A549 (cell line): ENCODE results near the gene VSIR. TPM values are rescaled to one million over a fixed set of nuclear protein-coding genes. Genes with fewer than 3 reads are reported as not detected.

Experiments
- ATAC-seq, 2 experiments: fragments of 200-7000 bp in 1 of 2; fragments of >200 bp in 1 of 2; cut with Nextera tagmentation in 1 of 2; cut with Tn5 transposase in 1 of 2; 3 replicates each; pipeline versions ENCODE4 v1.8.0 to v1.9.1; 2018 to 2020; ENCODE audit warnings: mild to moderate bottlenecking in 1 of 2, moderate library complexity in 1 of 2
- CTCF ChIA-PET: fragments of 300-600 bp; sonication (Branson Sonifier 250); formaldehyde crosslinking; extraction: SDS; loops from one replicate; lab custom pipeline; 2021; ENCODE audit warnings: antibody characterized with exemption, inconsistent platforms; lab: Yijun Ruan, JAX
- POLR2A ChIA-PET: fragments of 350-600 bp; formaldehyde crosslinking; extraction: SDS; loops from one replicate; lab custom pipeline; 2021; ENCODE audit warnings: antibody characterized with exemption, inconsistent platforms; lab: Yijun Ruan, JAX
- DNase-seq, 2 experiments: peaks; one replicate each; pipeline versions ENCODE4 v3.0.0 to v3.0.0-alpha.2; 2011 to 2016; ENCODE audit warnings: low read depth in 1 of 2, low spot score in 1 of 2
- FAIRE-seq: peaks from 2 replicates; lab custom pipeline; 2011; peaks lifted over from hg19 to GRCh38; lab: Jason Lieb, UNC
- H3K27ac ChIP-seq, 2 experiments: fragments of >200 bp; sonication (Bioruptor Twin); formaldehyde crosslinking; 3 replicates each; pipeline ENCODE4 v1.5.1; 2016 to 2017
- H3K4me1 ChIP-seq: fragments of >200 bp; sonication (Bioruptor Twin); formaldehyde crosslinking; 3 replicates; pipeline ENCODE4 v1.6.1; 2016
- H3K4me2 ChIP-seq: fragments of >200 bp; sonication (Bioruptor Twin); formaldehyde crosslinking; 3 replicates; pipeline ENCODE4 v1.6.1; 2016
- H3K4me3 ChIP-seq: fragments of >200 bp; sonication (Bioruptor Twin); formaldehyde crosslinking; 3 replicates; pipeline ENCODE4 v1.5.1; 2016
- H3K9me3 ChIP-seq: fragments of >200 bp; sonication (Bioruptor Twin); formaldehyde crosslinking; 3 replicates; pipeline ENCODE4 v1.6.1; 2016
- BHLHE40 ChIP-seq: IDR thresholded peaks from 2 replicates; pipeline ENCODE4 v1.6.1; 2012; ENCODE audit warnings: low read depth, low read length, inconsistent platforms
- CHD2 ChIP-seq: fragments of 150-350 bp; IDR thresholded peaks from 2 replicates; pipeline ENCODE4 v1.6.1; 2014; ENCODE audit warnings: low read length; ENCODE audit not compliant: partially characterized antibody
- EHF ChIP-seq: fragments of 250-450 bp; sonication (Bioruptor Pico); IDR thresholded peaks from 2 replicates; pipeline ENCODE4 v1.5.0; 2020; ENCODE audit warnings: mild to moderate bottlenecking
- EP300 ChIP-seq, 2 experiments: fragments of >200 bp; sonication (Bioruptor Twin); formaldehyde crosslinking; IDR thresholded peaks; 2 replicates in 1 of 2; 3 replicates in 1 of 2; pipeline ENCODE4 v1.6.1; 2016 to 2017
- FOSB ChIP-seq: fragments of 250-450 bp; sonication (Bioruptor Pico); IDR thresholded peaks from 2 replicates; pipeline ENCODE4 v1.5.0; 2020; ENCODE audit warnings: mild to moderate bottlenecking, moderate library complexity
- FOSL2 ChIP-seq, 2 experiments: fragments of 450-650 bp in 1 of 2; fragments of >200 bp in 1 of 2; sonication (Bioruptor Twin) in 1 of 2; formaldehyde crosslinking; IDR thresholded peaks; 2 replicates each; pipeline versions ENCODE4 v1.5.0 to v1.6.1; 2016 to 2020; ENCODE audit warnings: mild to moderate bottlenecking in 1 of 2, moderate library complexity in 1 of 2
- FOXS1 ChIP-seq: fragments of 250-450 bp; sonication (Bioruptor Pico); IDR thresholded peaks from 2 replicates; pipeline ENCODE4 v1.5.0; 2020; ENCODE audit warnings: mild to moderate bottlenecking, moderate library complexity
- HDAC2 ChIP-seq: fragments of 200-600 bp; sonication (generic); IDR thresholded peaks from 2 replicates; pipeline ENCODE4 v1.6.1; 2016
- HOXB5 ChIP-seq: fragments of 250-450 bp; sonication (Bioruptor Pico); IDR thresholded peaks from 2 replicates; pipeline ENCODE4 v1.5.0; 2020; ENCODE audit warnings: mild to moderate bottlenecking, moderate library complexity
- JUNB ChIP-seq: fragments of >200 bp; sonication (Bioruptor Twin); formaldehyde crosslinking; IDR thresholded peaks from 2 replicates; pipeline ENCODE4 v1.6.1; 2016
- KDM5A ChIP-seq: fragments of 200-600 bp; sonication (generic); IDR thresholded peaks from 2 replicates; pipeline ENCODE4 v1.6.1; 2016; ENCODE audit warnings: antibody characterized with exemption, mild to moderate bottlenecking
- MAFK ChIP-seq: fragments of 450-650 bp; IDR thresholded peaks from 2 replicates; pipeline ENCODE4 v1.6.1; 2014; ENCODE audit not compliant: partially characterized antibody
- NPAS2 ChIP-seq: fragments of 250-450 bp; sonication (Bioruptor Pico); IDR thresholded peaks from 2 replicates; pipeline ENCODE4 v1.8.0; 2022; ENCODE audit warnings: mild to moderate bottlenecking, moderate library complexity, borderline replicate concordance
- PHF8 ChIP-seq: fragments of 200-600 bp; sonication (generic); IDR thresholded peaks from 2 replicates; pipeline ENCODE4 v1.6.1; 2016; ENCODE audit warnings: low read depth, mild to moderate bottlenecking, antibody characterized with exemption, moderate library complexity, borderline replicate concordance
- POLR2AphosphoS2 ChIP-seq: conservative IDR thresholded peaks from 2 replicates; pipeline ENCODE4 v1.6.1; 2012; ENCODE audit warnings: low read length, improper control_type of control experiment, inconsistent platforms
- RARB ChIP-seq: fragments of 250-450 bp; sonication (Bioruptor Pico); IDR thresholded peaks from 2 replicates; pipeline ENCODE4 v1.8.0; 2021; ENCODE audit warnings: mild to moderate bottlenecking, moderate library complexity
- RCOR1 ChIP-seq: fragments of 150-350 bp; IDR thresholded peaks from 2 replicates; pipeline ENCODE4 v1.6.1; 2014; ENCODE audit warnings: antibody characterized with exemption, low read length, low read depth
- SMC3 ChIP-seq: fragments of >200 bp; sonication (Bioruptor Twin); formaldehyde crosslinking; IDR thresholded peaks from 3 replicates; pipeline ENCODE4 v1.6.1; 2018; ENCODE audit warnings: inconsistent platforms
- SREBF2 ChIP-seq: fragments of 450-650 bp; IDR thresholded peaks from 2 replicates; pipeline ENCODE4 v1.6.1; 2014; ENCODE audit warnings: mild to moderate bottlenecking, moderate library complexity
- TP53 ChIP-seq: fragments of 250-450 bp; sonication (Bioruptor Pico); IDR thresholded peaks from 2 replicates; pipeline ENCODE4 v1.5.0; 2021; ENCODE audit warnings: mild to moderate bottlenecking, moderate library complexity
- ZC3H11A ChIP-seq: fragments of 450-650 bp; IDR thresholded peaks from 2 replicates; pipeline ENCODE4 v1.6.1; 2014; ENCODE audit warnings: antibody characterized with exemption, mild to moderate bottlenecking
- ZNF302 ChIP-seq: fragments of 250-450 bp; sonication (Bioruptor Pico); IDR thresholded peaks from 2 replicates; pipeline ENCODE4 v1.9.0; 2021; ENCODE audit warnings: inconsistent platforms, mild to moderate bottlenecking, moderate library complexity
- whole genome bisulfite sequencing: methylation state at CpG from one replicate; pipeline ENCODE4 v1.1.6; 2017; ENCODE audit errors: missing lambda C conversion rate; 5-methylcytosine and 5-hydroxymethylcytosine counted together
- polyA plus RNA-seq, 4 experiments: library from polyadenylated mRNA; depleted of rRNA in 3 of 4; stranded (reverse); fragments of >200 nt; fragmentation: RNase III in 1 of 4; extraction: RNeasy Plus Mini Kit Qiagen cat#74134 plus additional on column Dnase treatment in 1 of 4; gene quantifications; 2 replicates in 3 of 4; 3 replicates in 1 of 4; pipeline ENCODE4 v1.2.3, GENCODE V29; 2011 to 2017
- TF ChIP-seq, protein P1 (sequence below): fragments of 150-350 bp; IDR thresholded peaks from 2 replicates; pipeline ENCODE4 v1.6.1; 2014; ENCODE audit warnings: low read depth, mild to moderate bottlenecking, low read length
- TF ChIP-seq, protein P2 (sequence below): fragments of >200 bp; sonication (Bioruptor Twin); formaldehyde crosslinking; IDR thresholded peaks from 3 replicates; pipeline ENCODE4 v1.5.1; 2016
- TF ChIP-seq, protein P3 (sequence below): fragments of >200 bp; sonication (Bioruptor Twin); formaldehyde crosslinking; IDR thresholded peaks from 3 replicates; pipeline ENCODE4 v1.6.1; 2016
- TF ChIP-seq, protein P4 (sequence below): fragments of 450-650 bp; IDR thresholded peaks from 2 replicates; pipeline ENCODE4 v1.6.1; 2014; ENCODE audit warnings: antibody characterized with exemption

The VSIR gene
- polyA plus RNA-seq, 2 of the 4 experiments (the other 2 are of a cell fraction), result 15.5 to 18.5 TPM

DNA sequence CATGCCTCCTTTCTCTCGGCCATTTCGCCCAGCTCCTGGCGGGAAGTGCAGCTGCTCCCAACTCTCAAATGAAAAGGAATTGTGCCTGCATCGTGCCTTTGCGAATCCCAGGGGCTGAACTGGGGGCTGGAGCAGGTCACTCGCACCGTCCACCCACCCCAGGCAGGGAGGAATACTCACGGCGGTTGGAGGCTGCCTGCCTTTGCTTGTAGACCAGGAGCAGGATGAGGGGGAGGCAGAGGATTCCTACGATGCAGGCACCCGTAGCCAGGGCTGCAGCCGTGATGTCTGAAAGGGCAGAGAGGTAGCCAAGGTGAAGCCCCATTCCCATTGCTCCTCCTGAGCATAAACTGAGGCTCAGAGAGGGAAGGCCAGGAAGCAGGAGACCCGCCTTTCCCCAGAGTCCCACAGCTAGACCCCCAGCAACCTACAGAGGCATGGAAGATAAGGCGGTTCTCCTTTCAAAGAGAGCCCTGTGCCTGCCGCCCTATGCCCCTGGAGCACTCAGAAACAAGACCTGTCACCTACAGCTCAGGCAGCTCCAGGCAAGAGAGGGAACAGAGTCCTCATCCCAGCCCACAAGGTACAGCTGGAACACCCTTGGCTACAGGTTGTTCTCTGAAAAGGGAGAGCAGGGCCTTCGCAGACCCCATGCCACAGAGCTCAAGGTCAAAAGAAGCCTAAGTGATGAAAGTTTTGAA lies 18.0 kb downstream of the VSIR start:
- CTCF ChIA-PET, result interaction anchor here (1.0 to 5.8 kb wide), 6 partner anchors 9 to 57 kb away, joined by 3 to 41 read pairs (median 4); partner anchors contain the start of gene VSIR
- POLR2A ChIA-PET, result no interaction called here
- no peak overlapping the region for H3K4me3 ChIP-seq

DNA sequence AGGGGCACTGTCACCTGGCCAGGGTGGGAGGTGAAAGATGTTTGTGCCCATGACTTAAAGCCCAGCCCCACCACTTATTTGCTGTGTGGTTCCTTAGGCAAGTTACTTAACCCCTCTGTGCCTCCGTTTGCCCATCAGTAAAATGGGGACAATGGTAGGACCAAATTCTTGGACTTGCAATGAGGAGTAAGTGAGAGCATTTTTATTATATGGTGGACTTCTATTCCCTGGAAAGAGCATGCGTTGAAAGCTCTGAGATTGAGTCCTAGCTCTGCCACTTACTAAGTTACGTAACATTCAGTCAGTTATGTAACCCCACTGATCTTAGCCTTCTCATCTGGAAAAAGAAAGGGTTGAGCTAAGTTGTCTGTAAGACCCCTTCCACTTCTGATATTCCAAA lies 18.8 kb downstream of the VSIR start:
- TF ChIP-seq BHLHE40 (no peak), RARB (CRISPR knock-in tag) (no peak), SMC3 (no peak)
- H3K27ac ChIP-seq, result no peak overlapping the region
- ChIA-PET POLR2A (no interaction called here), CTCF (interaction anchor here (1.0 to 5.8 kb wide), 2 partner anchors 19 to 57 kb away, joined by 4 to 41 read pairs; partner anchors contain the start of gene VSIR)
- no peaks in the 10 kb centered on the region for H3K9me3 ChIP-seq
- WGBS, result 95% methylated on average over 3 of the region's 3 CpGs
- H3K4me3 ChIP-seq, result no peak overlapping the region
- no peak for ATAC-seq
- peaks cover 21% of the 10 kb centered on the region for H3K4me1 ChIP-seq
- H3K4me2 ChIP-seq, result no peak overlapping the region
- DNase-seq, result no peak
- no peak for FAIRE-seq

More for the DNA sequence above, 18.0 kb downstream of the VSIR start:
- no peak overlapping the region for H3K4me2 ChIP-seq
- TF ChIP-seq FOXS1 (CRISPR knock-in tag) (no peak), FOSB (CRISPR knock-in tag) (no peak), PHF8 (no peak), ZC3H11A (no peak), RARB (CRISPR knock-in tag) (no peak), TP53 (CRISPR knock-in tag) (no peak), FOSL2 (IDR thresholded peaks at IDR 0.05) (no peak), FOSL2 (CRISPR knock-in tag; IDR thresholded peaks at IDR 0.05) (no peak), POLR2AphosphoS2 (no peak), KDM5A (no peak)
- TF ChIP-seq, protein P1, sequence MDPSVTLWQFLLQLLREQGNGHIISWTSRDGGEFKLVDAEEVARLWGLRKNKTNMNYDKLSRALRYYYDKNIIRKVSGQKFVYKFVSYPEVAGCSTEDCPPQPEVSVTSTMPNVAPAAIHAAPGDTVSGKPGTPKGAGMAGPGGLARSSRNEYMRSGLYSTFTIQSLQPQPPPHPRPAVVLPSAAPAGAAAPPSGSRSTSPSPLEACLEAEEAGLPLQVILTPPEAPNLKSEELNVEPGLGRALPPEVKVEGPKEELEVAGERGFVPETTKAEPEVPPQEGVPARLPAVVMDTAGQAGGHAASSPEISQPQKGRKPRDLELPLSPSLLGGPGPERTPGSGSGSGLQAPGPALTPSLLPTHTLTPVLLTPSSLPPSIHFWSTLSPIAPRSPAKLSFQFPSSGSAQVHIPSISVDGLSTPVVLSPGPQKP, result no peak
- TF ChIP-seq, protein P2, sequence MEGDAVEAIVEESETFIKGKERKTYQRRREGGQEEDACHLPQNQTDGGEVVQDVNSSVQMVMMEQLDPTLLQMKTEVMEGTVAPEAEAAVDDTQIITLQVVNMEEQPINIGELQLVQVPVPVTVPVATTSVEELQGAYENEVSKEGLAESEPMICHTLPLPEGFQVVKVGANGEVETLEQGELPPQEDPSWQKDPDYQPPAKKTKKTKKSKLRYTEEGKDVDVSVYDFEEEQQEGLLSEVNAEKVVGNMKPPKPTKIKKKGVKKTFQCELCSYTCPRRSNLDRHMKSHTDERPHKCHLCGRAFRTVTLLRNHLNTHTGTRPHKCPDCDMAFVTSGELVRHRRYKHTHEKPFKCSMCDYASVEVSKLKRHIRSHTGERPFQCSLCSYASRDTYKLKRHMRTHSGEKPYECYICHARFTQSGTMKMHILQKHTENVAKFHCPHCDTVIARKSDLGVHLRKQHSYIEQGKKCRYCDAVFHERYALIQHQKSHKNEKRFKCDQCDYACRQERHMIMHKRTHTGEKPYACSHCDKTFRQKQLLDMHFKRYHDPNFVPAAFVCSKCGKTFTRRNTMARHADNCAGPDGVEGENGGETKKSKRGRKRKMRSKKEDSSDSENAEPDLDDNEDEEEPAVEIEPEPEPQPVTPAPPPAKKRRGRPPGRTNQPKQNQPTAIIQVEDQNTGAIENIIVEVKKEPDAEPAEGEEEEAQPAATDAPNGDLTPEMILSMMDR, result no peak
- TF ChIP-seq, protein P3, sequence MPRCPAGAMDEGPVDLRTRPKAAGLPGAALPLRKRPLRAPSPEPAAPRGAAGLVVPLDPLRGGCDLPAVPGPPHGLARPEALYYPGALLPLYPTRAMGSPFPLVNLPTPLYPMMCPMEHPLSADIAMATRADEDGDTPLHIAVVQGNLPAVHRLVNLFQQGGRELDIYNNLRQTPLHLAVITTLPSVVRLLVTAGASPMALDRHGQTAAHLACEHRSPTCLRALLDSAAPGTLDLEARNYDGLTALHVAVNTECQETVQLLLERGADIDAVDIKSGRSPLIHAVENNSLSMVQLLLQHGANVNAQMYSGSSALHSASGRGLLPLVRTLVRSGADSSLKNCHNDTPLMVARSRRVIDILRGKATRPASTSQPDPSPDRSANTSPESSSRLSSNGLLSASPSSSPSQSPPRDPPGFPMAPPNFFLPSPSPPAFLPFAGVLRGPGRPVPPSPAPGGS, result no peak
- no peaks in the 10 kb centered on the region for H3K9me3 ChIP-seq
- WGBS, result 91% methylated on average over 14 of the region's 16 CpGs
- DNase-seq (no peak), FAIRE-seq (no peak), ATAC-seq (no peak)
- H3K4me1 ChIP-seq, result peaks cover 22% of the 10 kb centered on the region
- peak overlapping the region in 1 of 2 experiments; percentile 17; a peak in 1 of 6 replicates for H3K27ac ChIP-seq

DNA sequence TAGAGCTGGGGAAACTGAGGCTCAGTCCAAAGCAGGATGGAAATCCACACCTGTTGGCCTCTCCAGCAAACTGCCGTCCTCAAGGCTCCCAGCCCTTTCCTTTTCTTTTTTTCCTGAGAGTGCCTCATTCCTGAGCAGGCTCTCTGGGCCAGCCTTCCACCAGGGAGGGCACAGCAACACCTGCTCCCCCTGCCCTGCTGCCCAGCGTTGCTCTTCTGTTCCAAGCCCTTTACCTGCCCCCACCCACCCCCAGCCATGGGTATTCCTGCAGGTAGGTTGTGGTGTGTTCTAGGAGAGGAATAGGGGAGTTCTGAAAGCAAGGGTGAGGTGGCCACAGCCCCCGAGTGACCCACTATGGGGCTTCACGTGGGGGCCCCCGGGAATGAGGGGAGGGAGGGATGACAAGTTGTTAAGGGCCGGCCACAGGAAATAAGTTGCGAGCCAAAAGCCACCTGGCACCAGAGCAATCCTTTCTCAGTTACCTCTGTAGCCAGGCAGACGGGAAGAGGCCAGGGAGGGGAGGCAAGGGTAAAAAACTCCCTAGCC lies 19.3 kb downstream of the VSIR start:
- no peak overlapping the region for H3K4me3 ChIP-seq
- peak overlapping the region in 1 of 2 experiments; percentile 15; a peak in 1 of 6 replicates for H3K27ac ChIP-seq
- H3K9me3 ChIP-seq, result no peaks in the 10 kb centered on the region
- ChIA-PET CTCF (interaction anchor here (2.5 to 5.8 kb wide), 2 partner anchors 19 kb away, joined by 14 to 41 read pairs; partner anchors contain the start of gene VSIR), POLR2A (no interaction called here)
- DNase-seq (no peak), FAIRE-seq (no peak), ATAC-seq (no peak)
- 89% methylated on average over 8 of the region's 8 CpGs for WGBS
- no peak overlapping the region for H3K4me2 ChIP-seq
- peaks cover 16% of the 10 kb centered on the region for H3K4me1 ChIP-seq
- TF ChIP-seq, protein P4, sequence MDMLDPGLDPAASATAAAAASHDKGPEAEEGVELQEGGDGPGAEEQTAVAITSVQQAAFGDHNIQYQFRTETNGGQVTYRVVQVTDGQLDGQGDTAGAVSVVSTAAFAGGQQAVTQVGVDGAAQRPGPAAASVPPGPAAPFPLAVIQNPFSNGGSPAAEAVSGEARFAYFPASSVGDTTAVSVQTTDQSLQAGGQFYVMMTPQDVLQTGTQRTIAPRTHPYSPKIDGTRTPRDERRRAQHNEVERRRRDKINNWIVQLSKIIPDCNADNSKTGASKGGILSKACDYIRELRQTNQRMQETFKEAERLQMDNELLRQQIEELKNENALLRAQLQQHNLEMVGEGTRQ, result no peak
- TF ChIP-seq ZC3H11A (no peak), PHF8 (no peak), JUNB (no peak), EHF (no peak), HDAC2 (no peak), EP300 (IDR thresholded peaks at IDR 0.05) (no peak), HOXB5 (CRISPR knock-in tag) (no peak), CHD2 (no peak), RCOR1 (no peak), NPAS2 (no peak), MAFK (no peak), ZNF302 (CRISPR knock-in tag) (no peak), SREBF2 (no peak)
- TF ChIP-seq, protein P2, result no peak
